ENCODE results near the gene PCMTD2. TPM values are rescaled to one million over a fixed set of nuclear protein-coding genes. Genes with fewer than 3 reads are reported as not detected.

PCMTD2 gene
- total RNA-seq, 1 donor from 2014 or later, result 45.2 TPM

DNA sequence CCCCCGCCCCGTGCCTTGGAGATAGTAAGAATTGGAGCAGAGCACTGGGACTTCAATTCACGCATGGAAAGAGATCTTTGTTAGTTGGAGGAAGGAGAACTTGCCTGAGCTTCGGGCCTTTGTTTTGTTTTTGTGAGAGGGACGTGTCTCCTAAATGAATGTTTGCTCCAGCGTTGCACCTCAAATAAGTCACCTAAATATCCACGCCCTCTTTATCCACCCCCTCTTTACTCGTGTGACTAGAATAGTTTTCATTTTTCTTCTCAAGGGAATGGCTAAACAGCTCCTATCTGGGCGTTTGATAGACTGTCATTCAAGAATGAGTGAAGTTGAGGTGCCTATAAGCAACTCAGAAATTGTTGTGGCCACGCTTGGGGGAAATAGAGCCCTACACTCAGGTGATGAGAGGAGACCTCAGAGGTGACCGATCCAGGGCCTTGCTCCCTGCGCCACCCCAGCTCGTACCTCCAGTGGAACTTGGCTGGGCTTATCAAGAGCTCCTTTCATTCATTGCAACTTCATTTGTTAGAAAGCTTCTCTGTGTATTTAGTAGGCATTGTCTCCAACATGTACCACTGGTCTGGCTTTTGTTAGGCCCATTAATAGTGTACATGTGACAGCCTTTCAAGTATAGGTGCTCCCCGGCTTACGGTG is 861 bp downstream of the PCMTD2 start:
- intact Hi-C loops (cut with DNase I), result no loop called here
- no peaks in the 10 kb centered on the region for H3K27me3 ChIP-seq
- H3K9me3 ChIP-seq, result no peaks in the 10 kb centered on the region
- no peak for TF ChIP-seq POLR2A (IDR thresholded peaks at IDR 0.05)
- no peak for TF ChIP-seq POLR2AphosphoS5 (IDR thresholded peaks at IDR 0.05; ENCODE audit: insufficient read depth in 1 of 2, low read depth in 1 of 2)
- TF ChIP-seq, protein P1, sequence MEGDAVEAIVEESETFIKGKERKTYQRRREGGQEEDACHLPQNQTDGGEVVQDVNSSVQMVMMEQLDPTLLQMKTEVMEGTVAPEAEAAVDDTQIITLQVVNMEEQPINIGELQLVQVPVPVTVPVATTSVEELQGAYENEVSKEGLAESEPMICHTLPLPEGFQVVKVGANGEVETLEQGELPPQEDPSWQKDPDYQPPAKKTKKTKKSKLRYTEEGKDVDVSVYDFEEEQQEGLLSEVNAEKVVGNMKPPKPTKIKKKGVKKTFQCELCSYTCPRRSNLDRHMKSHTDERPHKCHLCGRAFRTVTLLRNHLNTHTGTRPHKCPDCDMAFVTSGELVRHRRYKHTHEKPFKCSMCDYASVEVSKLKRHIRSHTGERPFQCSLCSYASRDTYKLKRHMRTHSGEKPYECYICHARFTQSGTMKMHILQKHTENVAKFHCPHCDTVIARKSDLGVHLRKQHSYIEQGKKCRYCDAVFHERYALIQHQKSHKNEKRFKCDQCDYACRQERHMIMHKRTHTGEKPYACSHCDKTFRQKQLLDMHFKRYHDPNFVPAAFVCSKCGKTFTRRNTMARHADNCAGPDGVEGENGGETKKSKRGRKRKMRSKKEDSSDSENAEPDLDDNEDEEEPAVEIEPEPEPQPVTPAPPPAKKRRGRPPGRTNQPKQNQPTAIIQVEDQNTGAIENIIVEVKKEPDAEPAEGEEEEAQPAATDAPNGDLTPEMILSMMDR (IDR thresholded peaks at IDR 0.05), result no peak
- H3K4me3 ChIP-seq, result peak overlapping the region; percentile 89 to 95
- no peak for DNase-seq (ENCODE audit: extremely low spot score in 2 of 2)
- peaks cover 45% of the 10 kb centered on the region for H3K4me1 ChIP-seq
- H3K27ac ChIP-seq, result peak overlapping the region; percentile 90
- H3K36me3 ChIP-seq, result no peaks in the 10 kb centered on the region

DNA sequence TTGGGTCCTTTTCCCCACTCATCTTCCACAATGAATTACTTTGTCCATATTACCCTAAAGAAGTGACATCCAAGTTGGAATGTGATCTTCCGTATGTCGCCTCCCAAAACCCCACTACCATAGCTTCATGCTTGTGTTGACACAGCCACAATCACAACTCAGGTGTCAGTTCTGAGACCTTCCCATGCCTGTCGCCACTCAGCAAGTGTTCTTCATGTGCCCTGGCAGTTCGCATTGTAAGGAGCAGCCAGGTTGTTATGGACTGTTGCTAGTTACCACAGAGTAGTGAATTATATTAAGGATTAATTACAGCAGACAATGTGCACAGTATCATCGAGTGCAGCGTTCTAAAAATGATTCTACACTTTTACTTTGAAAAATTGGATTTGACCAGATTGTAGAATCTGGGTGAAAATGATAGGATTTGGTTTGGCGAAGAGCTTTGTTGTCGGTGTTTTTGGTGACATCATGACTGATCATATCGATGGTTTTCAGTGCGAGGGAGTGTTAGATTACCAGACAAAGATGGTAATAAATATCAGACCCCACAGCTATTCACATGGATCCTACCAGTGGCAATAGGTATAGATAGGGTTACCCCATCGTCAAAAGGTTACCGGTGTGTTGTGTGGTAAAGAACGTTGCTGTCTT is 1.7 kb downstream of the PCMTD2 start:
- H3K4me3 ChIP-seq, result peak overlapping the region; percentile 89 to 95
- H3K27me3 ChIP-seq, result no peaks in the 10 kb centered on the region
- DNase-seq (ENCODE audit: extremely low spot score in 2 of 2), result no peak
- no peaks in the 10 kb centered on the region for H3K36me3 ChIP-seq
- H3K4me1 ChIP-seq, result peaks cover 53% of the 10 kb centered on the region
- no peaks in the 10 kb centered on the region for H3K9me3 ChIP-seq
- no peak for TF ChIP-seq POLR2A (IDR thresholded peaks at IDR 0.05)
- TF ChIP-seq, protein P1 (IDR thresholded peaks at IDR 0.05), result no peak
- no peak for TF ChIP-seq POLR2AphosphoS5 (IDR thresholded peaks at IDR 0.05; ENCODE audit: insufficient read depth in 1 of 2, low read depth in 1 of 2)
- H3K27ac ChIP-seq, result no peak overlapping the region
- intact Hi-C loops (cut with DNase I), result no loop called here

DNA sequence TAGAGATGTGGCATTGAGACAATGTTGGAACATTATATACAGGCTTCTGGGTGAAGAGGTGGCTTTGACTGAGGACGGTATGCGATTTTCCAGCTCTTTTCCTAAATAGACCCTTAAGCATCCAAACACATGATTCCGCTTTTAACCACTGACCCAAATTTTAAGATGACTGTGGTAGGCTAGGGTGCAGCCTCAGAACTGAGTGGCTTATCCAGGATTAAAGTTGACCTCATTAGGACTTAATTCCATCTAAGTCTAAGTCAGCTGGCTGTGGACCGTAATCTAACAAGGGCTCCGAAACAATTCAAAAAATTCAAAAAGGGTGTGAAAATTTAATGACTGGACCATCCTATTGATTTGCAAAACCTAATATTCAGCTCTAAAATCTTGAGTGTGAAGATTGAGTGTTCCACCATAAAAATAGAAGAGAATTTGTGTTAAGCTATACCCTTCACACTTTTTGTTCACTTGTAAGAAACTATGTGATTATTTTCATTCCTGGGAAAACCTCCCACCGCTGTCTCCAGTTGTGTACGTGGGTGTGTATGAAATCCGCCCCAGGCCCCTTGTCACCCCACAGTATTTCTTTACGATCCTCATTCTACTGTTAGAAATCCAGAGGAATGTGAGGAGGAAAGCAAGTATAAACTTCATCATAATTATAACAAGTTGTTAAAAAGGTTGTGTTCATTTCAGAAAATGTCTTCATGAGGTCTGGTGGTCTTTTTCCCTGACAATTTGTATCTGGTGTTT is 2.7 kb downstream of the PCMTD2 start:
- H3K36me3 ChIP-seq, result no peaks in the 10 kb centered on the region
- peaks cover 59% of the 10 kb centered on the region for H3K4me1 ChIP-seq
- H3K27me3 ChIP-seq, result no peaks in the 10 kb centered on the region
- no peak for TF ChIP-seq POLR2A (IDR thresholded peaks at IDR 0.05)
- TF ChIP-seq, protein P1 (IDR thresholded peaks at IDR 0.05), result no peak
- no peak for TF ChIP-seq POLR2AphosphoS5 (IDR thresholded peaks at IDR 0.05; ENCODE audit: insufficient read depth in 1 of 2, low read depth in 1 of 2)
- H3K9me3 ChIP-seq, result no peaks in the 10 kb centered on the region
- no peak overlapping the region for H3K4me3 ChIP-seq
- no peak for DNase-seq (ENCODE audit: extremely low spot score in 2 of 2)
- intact Hi-C loops (cut with DNase I), result no loop called here
- no peak overlapping the region for H3K27ac ChIP-seq

DNA sequence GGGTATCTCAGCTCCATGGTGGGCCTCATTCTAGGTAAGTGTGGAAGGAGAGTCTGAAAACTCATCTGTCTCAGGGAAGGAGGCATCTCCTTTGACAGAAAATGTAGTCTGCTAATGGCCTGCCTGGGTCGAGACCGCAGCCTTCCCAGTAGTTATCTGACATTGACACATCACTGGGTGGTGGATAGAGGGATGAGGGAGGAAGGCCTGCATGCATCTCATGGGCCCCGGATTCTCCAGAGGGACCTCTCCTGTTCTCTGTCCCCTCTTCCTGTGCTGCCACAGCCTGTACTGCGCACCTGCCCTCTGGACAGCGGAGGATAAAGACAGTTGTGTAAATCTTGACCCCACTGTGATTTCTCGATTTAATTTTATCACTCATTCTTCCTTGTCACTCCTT is 4.7 kb downstream of the PCMTD2 start:
- Histone ChIP-seq H3K36me3 (no peaks in the 10 kb centered on the region), H3K27me3 (no peaks in the 10 kb centered on the region), H3K4me3 (no peak overlapping the region), H3K27ac (no peak overlapping the region), H3K4me1 (peaks cover 53% of the 10 kb centered on the region), H3K9me3 (no peaks in the 10 kb centered on the region)
- intact Hi-C loops (cut with DNase I), result no loop called here
- no peak for DNase-seq (ENCODE audit: extremely low spot score in 2 of 2)
- TF ChIP-seq, protein P1 (IDR thresholded peaks at IDR 0.05), result no peak

DNA sequence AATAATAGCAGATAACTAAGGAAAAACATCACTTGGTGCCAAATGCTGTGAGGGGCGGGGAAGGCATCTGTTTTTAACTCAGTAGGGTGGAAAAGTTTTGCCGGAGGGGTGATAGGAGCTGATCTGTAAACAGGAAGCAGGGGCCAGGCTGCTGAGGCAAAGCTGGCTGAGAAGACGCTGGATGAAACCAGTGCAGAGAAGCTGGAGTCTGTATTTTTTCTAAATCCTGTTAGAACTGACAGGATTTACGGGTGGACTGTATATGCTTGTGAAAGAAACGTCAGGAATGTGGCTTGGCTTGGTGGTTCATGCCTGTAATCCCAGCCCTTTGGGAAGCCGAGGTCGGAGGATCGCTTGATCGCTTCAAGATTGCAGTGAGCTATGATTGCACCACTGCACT is 5.6 kb downstream of the PCMTD2 start:
- no peaks in the 10 kb centered on the region for H3K27me3 ChIP-seq
- no peak overlapping the region for H3K4me3 ChIP-seq
- TF ChIP-seq, protein P1 (IDR thresholded peaks at IDR 0.05), result no peak
- TF ChIP-seq POLR2AphosphoS5 (IDR thresholded peaks at IDR 0.05; ENCODE audit: insufficient read depth in 1 of 2, low read depth in 1 of 2), result no peak
- TF ChIP-seq POLR2A (IDR thresholded peaks at IDR 0.05), result no peak
- peaks cover 53% of the 10 kb centered on the region for H3K4me1 ChIP-seq
- intact Hi-C loops (cut with DNase I), result no loop called here
- H3K27ac ChIP-seq, result peak overlapping the region; percentile 53
- no peaks in the 10 kb centered on the region for H3K9me3 ChIP-seq
- DNase-seq (ENCODE audit: extremely low spot score in 2 of 2), result no peak
- H3K36me3 ChIP-seq, result no peaks in the 10 kb centered on the region
